Dendritic cell treated with granulocyte-macrophage colony-stimulating factor and Interleukin-4, amounts not matched to agents 40 ng/mL and 50 ng/mL, for 4 days (primary cell): ENCODE data around the gene SHISA5.

Source experiments
- H3K27ac Mint-ChIP-seq: one replicate; pipeline ENCODE4 v1.8.0; 2022; ENCODE audit warnings: mild to moderate bottlenecking, mixed read lengths
- H3K27me3 Mint-ChIP-seq: one replicate; pipeline ENCODE4 v1.8.0; 2022; ENCODE audit warnings: mild to moderate bottlenecking, mixed read lengths
- H3K36me3 Mint-ChIP-seq: one replicate; pipeline ENCODE4 v1.8.0; 2022; ENCODE audit warnings: low read depth, mixed read lengths
- H3K4me1 Mint-ChIP-seq: one replicate; pipeline ENCODE4 v1.8.0; 2022; ENCODE audit warnings: low read depth, mixed read lengths
- H3K4me3 Mint-ChIP-seq: one replicate; pipeline ENCODE4 v1.8.0; 2022; ENCODE audit warnings: mild to moderate bottlenecking, moderate library complexity, mixed read lengths
- H3K9me3 Mint-ChIP-seq: one replicate; pipeline ENCODE4 v1.8.0; 2022; ENCODE audit warnings: mixed read lengths
- intact Hi-C: fragments of 100-400 bp; cut with micrococcal nuclease; formaldehyde crosslinking; loops from one replicate; pipeline ENCODE4 v1.15.0; 2022

Gene SHISA5

DNA sequence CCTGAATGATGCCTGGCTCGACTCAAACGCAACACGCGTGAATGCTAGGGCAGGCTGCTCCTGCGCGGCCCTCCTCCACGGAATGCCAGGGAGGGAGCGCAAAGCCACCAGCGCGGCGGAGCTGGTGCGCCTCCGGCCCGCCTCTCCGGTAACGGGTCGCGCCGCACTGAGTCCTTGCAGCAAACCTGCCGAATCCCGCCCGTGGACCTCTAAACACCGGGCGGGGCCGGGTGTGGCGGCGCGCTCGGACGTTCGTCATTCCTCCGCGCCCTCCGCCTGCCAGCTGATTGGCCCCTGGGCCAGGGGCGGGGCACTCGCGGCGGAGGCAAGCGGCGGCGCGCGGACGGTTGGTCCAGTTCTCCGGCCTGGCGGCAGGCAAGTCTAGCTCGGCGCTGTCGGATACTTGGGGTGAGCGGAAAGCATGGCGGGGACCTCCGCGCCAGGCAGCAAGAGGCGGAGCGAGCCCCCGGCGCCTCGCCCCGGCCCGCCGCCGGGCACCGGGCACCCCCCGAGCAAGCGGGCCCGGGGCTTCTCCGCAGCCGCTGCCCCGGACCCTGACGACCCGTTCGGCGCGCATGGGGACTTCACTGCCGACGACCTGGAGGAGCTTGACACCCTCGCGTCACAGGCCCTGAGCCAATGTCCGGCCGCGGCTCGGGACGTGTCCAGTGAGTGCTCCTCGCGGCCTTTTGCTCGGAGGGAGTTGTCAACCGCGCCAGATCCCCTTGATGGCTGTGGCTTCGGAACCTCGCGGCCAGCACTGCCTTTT lies 57.4 kb downstream of the SHISA5 start, which contains the start of gene ATRIP:
Gene ATRIP, plus strand, starts transcription at position 313 of the 769 bp plus-strand sequence. Its CDS starts 109 bp downstream, at position 422.
- intact Hi-C loops, result no loop called here
- peaks cover 28% of the 10 kb centered on the region for H3K4me1 Mint-ChIP-seq
- H3K27ac Mint-ChIP-seq, result peak within 1 kb of the TSS; percentile 93

GRCh38 chr3:48446043-48446424 lies 57.9 kb downstream of the SHISA5 start:
- no peaks in the 10 kb centered on the region for H3K27me3 Mint-ChIP-seq
- peaks cover 54% of the 10 kb centered on the region for H3K36me3 Mint-ChIP-seq
- intact Hi-C loops, result no loop called here
- H3K4me3 Mint-ChIP-seq, result peak overlapping the region; percentile 79
- peaks cover 28% of the 10 kb centered on the region for H3K4me1 Mint-ChIP-seq
- H3K27ac Mint-ChIP-seq, result peak overlapping the region; percentile 93
- H3K9me3 Mint-ChIP-seq, result no peaks in the 10 kb centered on the region

More for the DNA sequence above, 57.4 kb downstream of the SHISA5 start, which contains the start of gene ATRIP:
- peak within 1 kb of the TSS; percentile 79 for H3K4me3 Mint-ChIP-seq
- peaks cover 57% of the 10 kb centered on the region for H3K36me3 Mint-ChIP-seq
- no peaks in the 10 kb centered on the region for H3K27me3 Mint-ChIP-seq
- no peaks in the 10 kb centered on the region for H3K9me3 Mint-ChIP-seq

- Mint-ChIP-seq H3K27ac (no peak overlapping the region), H3K4me1 (peaks cover 33% of the 10 kb centered on the region), H3K9me3 (no peaks in the 10 kb centered on the region), H3K4me3 (no peak overlapping the region), H3K27me3 (no peaks in the 10 kb centered on the region), H3K36me3 (peaks cover 54% of the 10 kb centered on the region)
- intact Hi-C loops, result no loop called here
These were observed 58.6 kb downstream of the SHISA5 start for GRCh38 chr3:48445277-48445882.

DNA sequence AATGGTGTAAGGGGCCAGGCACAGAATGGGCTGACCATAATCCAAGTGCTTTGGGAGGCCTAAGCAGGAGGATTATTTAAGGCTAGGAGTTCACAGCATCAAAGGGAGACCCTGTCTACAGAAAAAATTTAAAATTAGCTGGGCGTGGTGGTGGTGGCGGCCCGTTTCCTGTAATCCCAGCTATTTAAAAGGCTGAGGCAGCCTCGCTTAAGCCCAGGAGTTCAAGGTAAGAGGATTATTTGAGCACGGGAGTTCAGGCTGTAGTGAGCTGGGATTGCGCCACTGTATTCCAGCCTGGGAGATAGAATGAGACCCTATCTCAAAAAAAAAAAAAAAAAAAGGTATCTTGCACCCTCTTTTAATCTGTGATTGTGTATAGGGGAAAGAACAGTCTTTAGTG lies 62.0 kb downstream of the SHISA5 start:
- H3K4me1 Mint-ChIP-seq, result peaks cover 19% of the 10 kb centered on the region
- H3K4me3 Mint-ChIP-seq, result no peak overlapping the region
- no peak overlapping the region for H3K27ac Mint-ChIP-seq
- peaks cover 59% of the 10 kb centered on the region for H3K36me3 Mint-ChIP-seq
- intact Hi-C loops, result no loop called here
- no peaks in the 10 kb centered on the region for H3K27me3 Mint-ChIP-seq
- H3K9me3 Mint-ChIP-seq, result no peaks in the 10 kb centered on the region

DNA sequence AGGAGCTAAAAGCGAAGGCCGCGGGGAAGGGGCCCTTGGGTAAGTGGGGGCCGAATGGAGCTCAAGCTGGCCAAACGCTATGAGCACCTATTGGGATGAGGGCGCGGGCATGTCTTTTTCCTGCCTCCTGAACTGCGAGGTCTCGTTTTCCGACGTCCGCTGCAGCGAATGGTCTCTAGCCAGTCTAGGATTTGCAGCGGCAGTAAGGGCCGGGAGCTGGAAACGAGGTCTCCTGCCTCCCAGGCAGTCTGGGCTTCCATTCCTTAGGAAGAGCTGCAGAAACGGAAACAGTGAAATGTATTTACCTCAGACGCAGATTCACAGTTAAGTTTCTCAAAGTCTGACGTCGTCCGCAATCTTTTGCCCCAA lies 63.4 kb downstream of the SHISA5 start:
- Mint-ChIP-seq H3K9me3 (no peaks in the 10 kb centered on the region), H3K36me3 (peaks cover 51% of the 10 kb centered on the region), H3K27ac (peak overlapping the region; percentile 86), H3K27me3 (no peaks in the 10 kb centered on the region), H3K4me1 (peaks cover 10% of the 10 kb centered on the region), H3K4me3 (peak overlapping the region; percentile 87)
- intact Hi-C loops, result no loop called here

- peaks cover 51% of the 10 kb centered on the region for H3K36me3 Mint-ChIP-seq
- intact Hi-C loops, result no loop called here
- H3K27me3 Mint-ChIP-seq, result no peaks in the 10 kb centered on the region
- H3K9me3 Mint-ChIP-seq, result no peaks in the 10 kb centered on the region
- peak within 1 kb of the TSS; percentile 86 for H3K27ac Mint-ChIP-seq
- H3K4me1 Mint-ChIP-seq, result peaks cover 10% of the 10 kb centered on the region
- H3K4me3 Mint-ChIP-seq, result peak within 1 kb of the TSS; percentile 87
These were observed 64.0 kb downstream of the SHISA5 start, which contains the start of the genes CCDC51 and TMA7 for GRCh38 chr3:48439820-48440589. TSS of gene CCDC51 (minus strand) at chr3:48440119. CDS start at chr3:48435128, 4,991 bp downstream. TSS of gene TMA7 (plus strand) at chr3:48440257. CDS start at chr3:48440297, 40 bp downstream.

DNA sequence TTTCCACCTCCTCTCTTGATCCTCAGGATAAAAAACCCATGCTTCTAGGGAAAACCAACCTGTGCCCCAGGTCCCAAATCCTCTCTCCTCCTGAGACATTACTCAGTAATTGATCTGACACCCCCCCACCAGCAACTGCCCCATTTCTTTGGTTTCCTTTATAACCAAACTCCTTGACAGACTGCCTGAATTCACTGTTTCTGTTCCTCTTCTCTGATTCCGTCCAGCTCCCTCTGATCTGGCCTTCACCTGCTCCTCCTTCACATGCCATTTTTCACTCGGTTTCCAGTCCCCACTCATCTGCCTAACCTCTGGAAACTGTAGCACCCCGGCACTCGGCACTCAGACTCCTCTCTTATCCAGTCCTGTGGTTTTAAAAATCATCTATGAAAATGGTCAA lies 66.2 kb downstream of the SHISA5 start:
- peak overlapping the region; percentile 55 for H3K27ac Mint-ChIP-seq
- H3K4me1 Mint-ChIP-seq, result peaks cover 10% of the 10 kb centered on the region
- H3K4me3 Mint-ChIP-seq, result no peak overlapping the region
- no peaks in the 10 kb centered on the region for H3K9me3 Mint-ChIP-seq
- intact Hi-C loops, result loop anchor here (2.0 kb wide), 2 partner anchors 205 to 243 kb away; no protein-coding TSS in a partner anchor
- no peaks in the 10 kb centered on the region for H3K27me3 Mint-ChIP-seq
- peaks cover 48% of the 10 kb centered on the region for H3K36me3 Mint-ChIP-seq

DNA sequence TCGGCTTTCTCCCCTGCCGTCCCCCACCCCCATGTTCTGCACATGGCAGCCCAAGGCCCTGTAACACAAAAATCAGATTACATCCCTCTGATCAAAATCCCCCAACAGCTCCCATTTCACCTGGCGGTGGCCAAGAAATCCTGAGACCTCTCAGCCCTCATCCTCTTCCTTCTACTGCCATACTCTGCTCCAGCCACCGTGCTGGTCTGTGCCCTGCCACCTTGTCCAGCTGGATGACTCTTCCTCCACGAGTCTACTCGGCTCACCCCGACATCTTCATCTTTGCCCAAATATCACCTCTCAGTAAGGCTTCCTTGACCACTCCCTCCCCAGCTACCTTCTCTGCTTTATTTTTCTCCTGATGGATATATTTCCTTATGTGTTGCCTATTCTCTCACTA lies 67.1 kb downstream of the SHISA5 start:
- peaks cover 12% of the 10 kb centered on the region for H3K4me1 Mint-ChIP-seq
- intact Hi-C loops, result loop anchor here (1.0 to 2.0 kb wide), 4 partner anchors 36 to 242 kb away; no protein-coding TSS in a partner anchor
- no peak overlapping the region for H3K27ac Mint-ChIP-seq
- no peak overlapping the region for H3K4me3 Mint-ChIP-seq
- H3K9me3 Mint-ChIP-seq, result no peaks in the 10 kb centered on the region
- no peaks in the 10 kb centered on the region for H3K27me3 Mint-ChIP-seq
- H3K36me3 Mint-ChIP-seq, result peaks cover 48% of the 10 kb centered on the region

DNA sequence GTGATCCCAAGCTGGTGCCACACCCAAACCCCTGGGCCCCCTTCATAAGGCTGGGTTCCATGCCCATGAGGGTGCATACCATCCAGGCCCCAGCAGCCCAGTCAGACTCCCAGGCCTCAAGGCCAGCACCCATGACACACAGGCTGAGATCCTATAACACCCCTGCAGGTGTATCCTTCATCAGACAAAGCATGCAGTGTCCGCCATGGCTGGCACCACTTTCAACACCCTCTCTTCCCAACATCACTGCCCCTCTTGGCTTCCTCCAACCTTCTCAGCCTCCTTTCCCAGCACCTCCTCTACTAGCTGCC lies 67.5 kb downstream of the SHISA5 start:
- intact Hi-C loops, result loop anchor here (1.0 to 2.0 kb wide), 4 partner anchors 35 to 242 kb away; no protein-coding TSS in a partner anchor
- no peak overlapping the region for H3K27ac Mint-ChIP-seq
- no peak overlapping the region for H3K4me3 Mint-ChIP-seq
- H3K27me3 Mint-ChIP-seq, result no peaks in the 10 kb centered on the region
- peaks cover 16% of the 10 kb centered on the region for H3K4me1 Mint-ChIP-seq
- no peaks in the 10 kb centered on the region for H3K9me3 Mint-ChIP-seq
- peaks cover 48% of the 10 kb centered on the region for H3K36me3 Mint-ChIP-seq

DNA sequence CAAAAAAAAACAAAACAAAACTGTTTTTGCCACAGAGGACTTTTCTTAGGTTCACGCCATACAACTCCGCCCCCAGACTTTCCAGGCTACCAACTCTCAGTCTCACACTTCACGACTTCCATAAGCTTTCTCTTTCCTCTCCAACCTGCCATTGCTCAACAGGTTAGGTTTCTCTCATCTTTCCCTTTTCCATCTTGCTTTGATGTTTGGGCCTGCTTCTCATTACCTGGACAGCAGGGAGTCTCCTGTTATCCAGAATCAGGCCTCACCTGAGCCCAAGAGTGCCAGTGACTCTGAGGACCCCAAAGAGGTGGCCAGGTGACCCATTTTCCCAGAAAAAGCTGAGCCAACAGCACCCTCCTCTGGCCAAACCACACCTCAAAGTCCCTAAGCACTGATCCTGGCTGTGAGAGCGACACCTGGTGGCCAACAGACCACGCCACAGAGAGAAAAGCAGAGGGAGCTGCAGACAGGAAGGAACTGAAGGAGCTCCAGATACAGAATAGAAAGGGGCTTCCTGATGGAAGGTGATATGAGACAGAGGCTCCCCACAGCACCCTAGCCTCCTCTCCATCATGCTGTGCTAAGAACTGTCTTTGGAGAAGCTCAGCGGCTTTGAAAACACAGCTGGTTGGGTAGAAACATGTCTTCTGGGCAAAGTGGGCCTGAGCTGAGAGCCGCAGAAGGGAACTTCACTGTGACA lies 68.0 kb downstream of the SHISA5 start:
- Mint-ChIP-seq H3K9me3 (no peaks in the 10 kb centered on the region), H3K4me3 (no peak overlapping the region), H3K4me1 (peaks cover 16% of the 10 kb centered on the region), H3K27me3 (peaks cover 1% of the 10 kb centered on the region), H3K36me3 (peaks cover 47% of the 10 kb centered on the region), H3K27ac (no peak overlapping the region)
- intact Hi-C loops, result loop anchor here (1.0 to 2.0 kb wide), 4 partner anchors 35 to 241 kb away; no protein-coding TSS in a partner anchor

- H3K4me1 Mint-ChIP-seq, result peaks cover 12% of the 10 kb centered on the region
These were observed 68.8 kb downstream of the SHISA5 start for GRCh38 chr3:48435223-48435595.

DNA sequence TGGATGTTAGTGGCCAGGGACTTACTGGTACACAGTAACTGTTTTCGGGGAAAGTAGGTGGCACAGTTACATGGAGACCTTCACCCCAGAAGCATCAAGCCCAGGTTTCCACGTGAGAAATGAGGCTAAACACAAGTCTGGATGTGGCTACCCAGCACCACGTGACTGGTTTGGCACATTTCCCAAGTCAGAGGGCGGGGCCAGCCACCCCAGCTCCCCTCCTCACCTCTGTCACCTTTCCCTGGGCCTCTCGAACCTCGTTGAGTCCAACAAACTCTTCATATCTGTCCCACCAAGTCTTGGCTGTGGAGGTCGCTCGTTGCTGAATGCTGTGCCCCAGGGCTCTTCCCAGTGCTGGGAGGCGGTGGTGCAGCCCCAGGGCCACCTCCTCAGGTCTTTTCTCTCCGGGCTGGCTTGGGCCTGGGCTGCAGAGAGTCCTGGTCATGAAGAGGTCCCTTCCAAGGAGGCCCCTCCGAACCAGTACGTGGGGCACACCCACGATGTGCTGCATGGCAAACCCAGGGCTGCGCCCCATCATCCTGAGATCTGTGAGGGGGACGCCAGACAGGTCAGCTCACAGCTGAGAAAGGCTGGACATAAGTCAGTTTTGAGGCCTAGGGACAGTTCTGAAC lies 69.3 kb downstream of the SHISA5 start:
- H3K27me3 Mint-ChIP-seq, result peaks cover 13% of the 10 kb centered on the region
- intact Hi-C loops, result no loop called here
- H3K4me3 Mint-ChIP-seq, result no peak overlapping the region
- H3K9me3 Mint-ChIP-seq, result no peaks in the 10 kb centered on the region
- peaks cover 14% of the 10 kb centered on the region for H3K4me1 Mint-ChIP-seq
- H3K36me3 Mint-ChIP-seq, result peaks cover 35% of the 10 kb centered on the region
- no peak overlapping the region for H3K27ac Mint-ChIP-seq

More at GRCh38 chr3:48435223-48435595, 68.8 kb downstream of the SHISA5 start:
- intact Hi-C loops, result no loop called here
- Mint-ChIP-seq H3K36me3 (peaks cover 40% of the 10 kb centered on the region), H3K27ac (no peak overlapping the region), H3K4me3 (no peak overlapping the region), H3K27me3 (peaks cover 8% of the 10 kb centered on the region), H3K9me3 (no peaks in the 10 kb centered on the region)
